GM19025 (cell line): ENCODE results near the gene COBL.

Experiments
- ATAC-seq: cut with Tn5 transposase; IDR thresholded peaks from one replicate; pipeline ENCODE4 v1.9.1; 2021; ENCODE audit warnings: mild to moderate bottlenecking, low read depth, moderate library complexity; ENCODE audit not compliant: unreplicated experiment

The COBL gene

DNA sequence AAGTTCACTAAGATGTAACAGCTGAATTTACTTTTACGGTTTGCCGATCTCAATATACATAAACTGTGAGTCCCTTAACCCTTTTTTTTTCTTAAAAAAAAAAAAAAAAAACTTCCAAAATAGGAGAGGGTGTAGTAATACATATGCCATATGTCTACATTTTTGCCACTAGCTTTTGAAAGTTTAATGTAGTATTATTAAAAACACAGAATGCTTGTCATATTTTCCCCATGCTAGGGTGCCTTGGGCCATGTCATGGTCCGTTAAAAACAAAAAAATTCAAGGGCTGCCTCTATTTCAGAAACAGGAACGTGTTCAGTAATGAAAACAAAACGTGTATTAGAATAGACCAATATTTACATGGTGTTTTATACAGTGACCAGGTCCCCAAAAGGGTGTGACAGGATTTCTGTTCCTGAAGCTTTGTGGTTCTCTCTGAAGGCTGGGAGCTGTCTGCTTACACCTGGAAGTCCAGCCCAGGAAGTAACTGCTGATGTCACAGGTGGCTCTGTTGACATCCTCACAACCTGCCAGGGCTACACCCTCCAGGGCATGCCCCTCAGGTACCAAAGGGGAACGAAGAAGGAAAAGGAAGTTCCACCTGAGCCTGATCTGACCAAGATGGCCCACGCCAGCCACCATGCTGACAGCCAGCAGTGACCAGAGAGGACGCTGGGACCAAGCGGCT lies 79.0 kb downstream of the COBL start:
- no peak for ATAC-seq

DNA sequence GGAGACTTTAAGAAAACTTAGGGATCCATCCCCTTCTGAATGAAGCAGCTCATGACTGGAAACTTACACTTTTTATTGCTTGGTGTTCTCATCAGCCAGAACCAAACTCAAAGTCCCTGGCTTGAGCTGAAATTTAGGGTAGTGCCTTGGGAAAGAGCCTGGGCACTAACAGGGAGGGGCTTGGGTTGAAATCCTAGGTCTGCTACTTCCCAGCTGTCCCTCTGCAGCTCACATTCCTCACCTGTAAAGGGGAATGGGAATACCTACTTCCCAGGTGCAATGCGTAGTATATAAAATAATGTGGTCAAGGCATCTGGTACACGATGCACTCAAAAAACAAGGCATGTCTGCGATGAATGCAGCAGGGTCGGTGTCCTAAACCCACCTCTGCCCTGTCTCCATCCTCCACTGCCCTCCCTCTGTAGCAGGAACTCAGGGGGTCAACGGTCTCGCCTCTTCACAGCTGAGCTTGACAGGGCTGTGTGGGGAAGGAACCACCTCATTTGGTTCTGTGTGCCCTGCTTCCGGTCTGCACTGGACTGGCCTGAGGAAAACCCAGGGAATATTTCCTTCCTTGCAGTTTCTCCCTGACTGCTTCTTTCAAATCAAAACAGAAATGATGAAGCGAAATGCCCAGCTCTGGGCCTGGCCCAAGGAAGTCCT lies 80.0 kb downstream of the COBL start:
- no peak for ATAC-seq

DNA sequence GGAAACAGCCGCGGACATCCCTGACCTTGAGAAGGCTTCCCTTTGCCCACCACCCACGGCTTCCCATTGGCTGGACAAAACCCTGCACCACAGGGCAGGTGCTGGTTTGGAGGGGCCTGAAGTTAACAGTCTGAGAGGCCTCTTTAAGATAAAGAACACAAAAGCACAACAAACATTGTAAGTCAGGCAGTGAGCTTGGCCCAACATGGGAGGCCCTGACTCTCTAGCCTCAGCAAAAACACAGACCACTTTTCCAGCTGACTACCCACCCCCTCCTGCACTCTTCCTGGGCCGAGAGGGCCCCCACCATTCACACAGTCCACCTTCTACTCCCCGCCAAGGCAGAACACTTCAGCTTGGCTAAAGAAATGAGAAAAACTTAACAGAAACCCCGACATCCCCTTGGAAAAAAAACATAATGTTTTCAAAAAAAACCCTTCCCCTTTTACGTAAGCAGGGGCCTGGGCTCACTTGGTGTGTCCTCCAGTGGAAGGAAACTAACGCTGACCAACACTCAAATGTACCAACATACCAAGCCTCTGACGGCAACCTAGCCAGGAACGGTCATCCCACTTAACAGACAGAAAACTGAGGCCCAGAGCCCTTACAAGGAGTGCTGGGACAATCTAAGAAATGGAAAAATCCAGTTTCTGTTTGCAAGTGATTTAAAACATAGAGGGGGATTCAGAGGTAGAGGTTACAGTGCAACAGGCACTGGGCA lies 80.9 kb downstream of the COBL start:
- ATAC-seq, result no peak

DNA sequence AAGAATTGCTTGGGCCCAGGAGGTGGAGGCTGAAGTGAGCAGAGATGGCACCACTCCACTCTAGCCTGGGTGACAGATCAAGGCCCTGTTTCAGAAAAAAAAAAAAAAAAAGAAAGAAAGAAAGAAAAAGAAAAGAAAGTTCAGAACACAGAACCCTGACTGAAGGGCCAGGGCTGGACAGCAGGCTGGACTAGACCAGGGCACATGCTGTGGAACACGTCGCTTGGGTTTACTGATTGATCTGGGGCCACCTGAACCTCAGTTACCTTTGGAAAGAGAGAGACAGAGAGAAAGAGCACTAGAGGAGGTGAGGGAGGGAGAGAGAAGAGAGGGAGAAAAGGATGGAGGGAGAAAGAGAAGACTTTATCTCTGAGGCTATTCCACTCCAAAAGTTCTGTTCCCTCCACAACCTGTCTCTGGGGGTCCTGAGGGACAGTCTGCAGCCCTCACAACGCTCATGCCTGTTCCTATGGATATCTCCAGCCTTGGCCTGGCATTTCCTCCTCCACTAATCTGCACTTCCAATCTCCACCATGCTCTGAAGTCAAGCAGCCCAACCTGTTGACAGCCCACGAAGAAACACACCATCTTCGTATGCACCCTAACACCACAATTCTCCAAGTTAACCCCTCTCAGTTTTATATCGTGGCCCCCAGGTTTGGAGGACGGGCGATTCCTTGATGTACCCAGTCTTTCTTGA lies 81.8 kb downstream of the COBL start:
- ATAC-seq, result no peak

DNA sequence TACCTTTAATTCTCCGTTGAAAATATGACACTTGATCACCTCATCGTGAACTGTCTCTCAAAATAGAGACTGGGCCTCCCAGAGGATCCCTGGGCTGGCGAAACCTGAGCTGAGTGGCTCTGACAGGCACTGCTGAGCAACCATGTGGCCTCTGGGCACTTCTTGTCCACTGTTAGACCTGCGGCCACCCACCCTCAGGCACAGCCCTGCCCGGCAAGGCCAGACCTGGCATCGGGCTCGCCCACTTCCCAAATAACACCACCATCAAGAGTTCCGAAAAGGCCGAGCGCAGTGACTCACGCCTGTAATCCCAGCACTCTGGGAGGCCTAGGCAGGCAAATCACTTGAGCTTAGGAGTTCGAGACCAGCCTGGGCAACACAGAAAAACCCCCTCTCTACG lies 82.5 kb downstream of the COBL start:
- ATAC-seq, result no peak

DNA sequence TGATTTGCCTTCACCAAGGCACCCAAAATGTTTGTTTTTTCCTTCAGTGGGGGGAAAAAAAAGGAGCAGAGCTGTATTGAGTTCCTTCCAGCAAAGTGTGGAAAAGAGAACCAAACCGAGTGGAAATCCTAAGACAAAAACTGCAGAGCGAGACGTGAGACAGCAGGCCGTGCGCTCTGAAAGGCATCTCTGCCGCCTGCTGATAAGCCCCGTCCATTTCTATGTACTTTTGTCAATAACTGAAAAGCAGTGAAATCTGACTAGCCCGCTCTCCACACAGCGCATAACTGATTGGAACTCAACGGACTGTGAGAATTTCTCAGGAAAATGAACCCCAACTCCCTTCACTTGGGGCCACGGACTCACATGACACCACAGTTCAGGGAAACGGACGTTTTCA lies 83.2 kb downstream of the COBL start:
- ATAC-seq, result no peak

DNA sequence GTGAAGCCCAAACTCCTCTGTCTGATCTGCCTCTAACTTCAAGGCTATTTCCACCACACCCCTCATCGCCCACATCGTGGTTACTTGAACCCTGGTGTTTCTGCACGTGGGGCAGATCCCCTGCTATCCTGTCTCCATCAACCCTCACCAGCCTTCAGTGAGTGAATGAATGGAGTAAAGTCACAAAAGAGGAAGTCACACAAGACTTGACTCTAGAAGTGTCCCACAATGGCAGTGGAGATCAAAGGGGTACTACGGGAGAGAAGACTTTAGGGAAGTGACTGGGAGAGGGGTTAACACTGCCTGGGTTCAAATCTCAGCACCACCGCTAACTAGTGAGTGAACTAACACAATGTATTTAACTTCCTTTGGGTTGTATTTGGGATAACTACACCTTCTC lies 85.9 kb downstream of the COBL start:
- no peak for ATAC-seq

DNA sequence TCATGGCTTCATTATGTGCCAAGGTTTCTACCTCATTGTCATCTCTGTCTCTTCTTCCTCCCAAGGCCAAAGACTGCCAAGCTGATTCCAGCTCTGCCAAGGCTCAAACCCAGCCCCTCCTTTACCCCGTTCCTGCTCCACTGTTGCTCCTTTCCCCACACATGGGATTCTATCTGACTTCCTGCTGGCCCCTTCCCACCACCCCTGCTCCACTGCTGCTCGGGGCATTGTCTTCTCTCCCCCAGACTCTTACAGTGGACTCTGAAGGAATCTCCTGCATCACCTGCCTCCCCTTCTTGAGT lies 86.3 kb downstream of the COBL start:
- ATAC-seq, result no peak

DNA sequence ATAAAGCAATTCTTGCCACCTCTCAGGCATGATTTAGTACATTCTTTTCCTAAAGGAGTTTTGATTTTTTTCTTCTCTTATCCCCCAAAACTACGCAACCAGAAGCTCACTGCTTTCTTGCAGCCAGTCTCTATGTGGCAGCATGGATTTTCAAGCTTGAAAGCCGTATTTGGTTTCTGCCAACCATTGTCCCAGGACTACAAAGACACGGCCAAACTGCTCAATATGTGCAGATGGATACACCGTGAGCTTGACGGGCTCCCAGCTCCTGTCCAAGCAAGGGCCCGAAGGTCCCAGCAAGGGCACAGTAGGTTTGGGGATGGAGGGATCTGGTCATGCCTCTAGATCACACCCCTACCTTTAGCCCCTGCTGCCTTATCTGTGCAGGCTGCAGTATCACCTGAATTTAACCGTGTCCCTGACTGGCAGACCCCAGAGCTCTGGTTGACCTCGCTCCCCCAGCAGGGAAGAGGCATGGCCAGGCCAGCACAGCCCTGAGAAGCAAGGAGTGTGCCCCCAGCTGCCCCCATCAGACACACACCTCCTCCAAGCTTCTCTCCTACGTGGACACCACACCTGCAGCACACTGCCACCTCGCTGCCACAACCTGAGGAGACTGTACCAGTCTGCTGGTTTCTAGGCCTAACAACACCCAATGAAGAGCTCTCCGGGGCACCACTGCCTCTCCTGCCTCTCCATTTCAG lies 86.8 kb downstream of the COBL start:
- no peak for ATAC-seq

DNA sequence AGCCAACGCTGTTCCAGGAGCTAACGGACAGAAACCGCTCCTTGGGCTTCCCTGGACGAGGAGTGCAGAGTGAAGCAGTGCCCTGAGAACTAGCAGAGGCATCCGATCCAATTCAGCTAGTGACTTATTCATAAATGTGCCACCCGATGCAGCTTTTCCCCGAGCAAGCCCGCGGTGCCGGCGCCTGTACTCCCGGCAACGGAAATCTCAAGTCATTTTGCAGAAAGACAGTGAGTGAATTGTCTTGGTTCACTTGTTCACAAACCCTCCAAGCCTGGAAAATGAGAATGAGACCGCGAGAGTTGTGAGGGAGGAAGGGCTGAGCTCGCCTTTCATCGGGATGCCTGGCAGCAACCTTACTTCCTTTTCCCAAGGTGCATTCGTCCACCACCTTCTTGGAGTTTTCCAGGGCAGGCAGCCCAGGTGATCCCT lies 87.5 kb downstream of the COBL start:
- no peak for ATAC-seq

DNA sequence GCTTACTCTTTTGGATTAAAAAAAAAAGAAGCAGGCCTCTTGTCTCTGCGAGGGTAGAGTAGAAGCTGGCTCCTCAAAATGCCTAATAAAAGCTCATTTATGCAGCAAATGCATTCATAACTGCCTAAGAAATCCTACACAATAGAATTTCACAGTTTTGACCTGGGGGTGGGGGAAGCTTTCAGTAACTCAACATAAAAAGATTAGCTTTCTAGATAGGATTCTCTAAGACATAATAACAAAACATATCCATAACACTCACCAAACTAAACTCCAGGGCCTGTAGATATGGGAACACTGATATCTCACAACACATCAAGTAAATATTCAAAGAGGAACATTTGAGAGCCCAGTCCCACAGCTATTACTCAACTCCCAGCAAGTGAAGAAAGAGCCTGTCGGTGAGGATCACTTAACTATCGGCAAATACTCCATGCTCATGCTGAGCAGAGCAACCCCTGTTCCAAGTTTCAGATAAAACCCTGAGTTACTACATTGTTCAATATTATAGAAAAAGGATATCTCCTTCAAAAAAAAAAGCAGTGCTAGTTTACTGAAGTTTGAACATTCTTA lies 88.1 kb downstream of the COBL start:
- no peak for ATAC-seq

DNA sequence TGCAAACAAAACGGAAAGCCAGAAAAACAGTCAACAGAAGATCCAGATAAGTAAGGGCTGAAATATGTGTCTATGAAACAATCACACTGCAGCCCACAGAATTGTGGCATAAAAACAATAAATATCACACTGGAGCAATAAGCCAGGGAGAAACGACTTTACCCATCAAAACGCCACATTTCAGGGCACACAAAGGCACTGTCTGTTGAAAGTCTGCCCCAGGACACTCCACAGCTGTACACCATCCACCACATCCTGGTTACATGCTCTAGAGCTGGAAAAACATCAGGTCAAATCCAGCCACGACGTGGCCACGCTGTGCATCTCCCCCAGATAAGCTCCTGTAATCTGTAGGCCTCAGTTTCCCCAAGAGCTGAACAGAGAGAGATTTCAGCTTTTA lies 88.7 kb downstream of the COBL start:
- ATAC-seq, result no peak

DNA sequence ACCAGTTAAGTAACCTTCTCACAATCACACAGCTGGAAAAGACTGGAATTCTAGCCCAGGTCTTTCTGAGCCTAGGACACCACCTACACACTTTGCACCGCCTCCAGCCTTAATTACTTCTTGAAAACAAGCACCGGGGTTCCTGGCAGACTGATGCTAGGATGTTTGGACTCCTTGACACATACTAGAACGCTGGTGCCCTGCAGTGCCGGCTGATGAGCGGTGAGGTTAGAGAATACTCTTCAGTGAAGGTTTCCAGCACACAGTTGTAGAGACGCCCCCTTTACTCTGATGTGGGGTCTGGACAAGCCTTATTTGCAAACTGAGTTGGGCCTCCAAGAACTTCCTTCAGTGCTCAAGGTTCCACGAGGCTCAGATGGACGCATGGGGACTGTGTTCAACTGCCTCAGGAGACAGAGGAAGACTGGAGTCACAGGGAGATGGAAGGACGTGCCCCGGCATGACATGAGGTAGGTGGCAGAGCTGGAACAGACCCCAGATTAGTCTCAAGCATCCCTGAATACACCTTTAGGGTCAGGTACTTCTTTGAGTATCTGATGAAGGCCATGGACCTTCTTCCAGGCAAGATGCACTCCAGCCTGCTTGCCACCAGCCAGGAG lies 89.6 kb downstream of the COBL start:
- no peak for ATAC-seq

DNA sequence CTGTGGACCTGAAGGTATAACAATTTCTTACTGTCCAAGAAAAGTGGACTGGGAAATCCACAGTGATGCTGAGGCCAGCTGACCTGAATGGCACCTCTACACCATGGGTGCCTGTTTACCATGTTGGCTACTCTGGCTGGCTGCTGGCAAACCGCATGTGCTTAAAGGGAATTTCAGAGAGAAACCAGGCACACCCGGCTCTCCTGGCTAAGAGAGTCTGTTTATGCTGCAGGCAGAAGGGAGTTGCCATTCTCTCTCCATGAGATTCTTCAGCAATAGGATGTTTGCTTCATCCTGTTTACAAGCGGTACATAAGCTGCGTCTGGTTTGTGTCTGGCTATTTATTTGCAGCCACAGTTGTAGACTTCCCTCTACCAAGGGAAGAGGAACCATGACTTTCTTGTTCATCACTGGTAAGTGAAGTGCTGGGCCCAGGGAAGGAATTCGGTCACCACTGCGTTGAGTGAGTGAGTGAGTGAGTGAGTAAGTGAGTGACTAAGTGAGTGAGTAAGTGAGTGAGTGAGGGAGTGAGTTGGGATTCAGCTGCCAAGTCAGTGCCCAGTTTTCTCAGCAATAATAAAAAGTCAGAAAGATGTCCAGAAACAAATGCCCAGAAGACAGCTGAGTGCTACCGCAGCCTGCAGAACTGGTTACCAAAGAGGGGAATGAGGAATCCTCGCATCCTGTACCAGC lies 90.4 kb downstream of the COBL start:
- no peak for ATAC-seq

DNA sequence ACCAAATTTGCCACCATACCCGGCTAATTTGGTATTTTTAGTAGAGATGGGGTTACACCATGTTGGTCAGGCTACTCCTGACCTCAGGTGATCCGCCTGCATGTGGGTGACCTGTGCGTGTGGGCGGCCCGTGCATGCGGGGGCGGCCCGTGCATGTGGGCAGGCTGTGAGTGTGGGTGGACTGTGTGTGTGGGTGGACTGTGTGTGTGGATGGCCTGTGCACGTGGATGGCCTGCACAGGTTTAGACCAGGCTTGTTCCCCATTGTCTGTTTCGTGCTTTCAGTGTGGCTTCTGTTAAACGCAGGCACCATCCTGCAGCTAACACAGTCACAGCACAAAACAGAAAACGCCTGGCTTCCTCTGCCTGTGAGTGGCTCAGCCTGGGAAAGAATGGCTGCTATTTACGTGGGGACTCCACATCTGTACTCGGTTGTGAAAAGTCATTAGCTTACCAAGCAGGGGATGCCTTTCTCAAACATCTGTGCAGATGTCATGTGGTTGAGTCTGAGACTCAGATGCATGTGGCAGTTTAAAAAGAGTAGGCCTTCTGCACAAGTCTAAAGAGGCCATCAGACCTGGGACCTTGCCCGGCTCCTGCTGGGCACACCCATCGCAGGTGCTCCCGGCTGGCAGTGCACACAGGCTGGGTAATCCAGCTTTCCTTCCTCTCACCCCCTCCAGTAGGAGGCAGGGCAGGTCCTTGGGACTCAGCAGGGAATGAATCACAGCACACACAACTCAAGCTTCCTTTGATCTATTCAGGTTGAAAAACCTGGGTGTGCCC lies 91.6 kb downstream of the COBL start:
- ATAC-seq, result no peak

DNA sequence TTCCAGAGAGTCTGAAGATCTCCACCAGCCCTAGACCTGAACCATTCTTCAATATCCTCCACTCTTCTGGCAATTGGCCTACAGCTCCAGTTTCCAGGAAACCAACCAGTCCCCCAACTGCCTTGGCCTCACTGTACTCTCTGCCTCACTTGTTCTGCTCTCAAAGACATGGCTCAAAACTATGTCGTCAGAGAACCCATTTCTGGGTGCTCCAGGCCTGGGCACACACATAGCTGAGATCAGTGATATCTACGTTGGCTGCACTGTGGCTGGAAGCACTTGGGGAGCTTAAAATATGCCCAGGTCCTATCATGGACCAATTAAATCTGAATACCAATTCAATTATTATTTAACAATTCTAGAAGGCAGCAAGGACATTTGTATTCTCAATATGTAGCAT lies 93.1 kb downstream of the COBL start:
- ATAC-seq, result no peak

DNA sequence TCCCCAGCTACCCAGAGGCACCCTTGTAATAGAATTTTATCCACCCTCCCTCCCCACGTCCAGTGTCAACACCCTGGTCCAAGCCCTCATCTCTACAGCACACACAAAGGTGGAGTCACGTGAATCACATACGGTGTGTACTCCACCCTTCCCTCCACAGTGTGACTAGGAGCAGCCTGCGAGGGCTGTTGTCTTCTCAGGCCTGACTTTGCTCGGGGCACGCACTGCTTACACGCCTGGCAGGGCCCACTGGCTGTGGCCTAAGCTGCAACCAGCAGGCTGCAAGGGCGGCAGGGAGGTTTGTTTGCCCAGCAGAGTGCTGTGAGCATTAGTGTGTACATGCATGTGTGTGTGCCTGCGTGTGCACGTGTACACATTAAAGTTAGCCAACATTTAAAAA lies 93.7 kb downstream of the COBL start:
- ATAC-seq, result no peak

DNA sequence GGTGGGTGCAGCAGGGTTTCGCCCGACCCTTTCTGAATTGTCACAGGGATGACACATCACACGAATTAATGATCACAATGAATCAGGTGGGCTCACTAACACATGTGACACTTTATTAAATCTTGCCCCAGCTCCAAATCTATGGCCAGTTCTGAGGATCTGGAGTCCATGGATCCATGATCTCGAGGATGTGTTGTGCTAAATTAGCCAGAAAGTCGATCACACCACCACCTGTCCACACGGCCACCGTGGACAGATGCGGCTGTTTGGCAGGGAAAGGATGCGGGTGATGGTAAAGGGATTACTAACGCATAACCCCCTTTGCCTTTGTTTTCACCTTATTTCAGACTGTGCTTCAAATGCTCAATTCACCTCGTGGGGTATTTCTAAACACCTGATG lies 96.4 kb downstream of the COBL start:
- no peak for ATAC-seq
